ENCODE results near the gene MAN2B1. TPM values are rescaled to one million over a fixed set of nuclear protein-coding genes. Genes with fewer than 3 reads are reported as not detected.

MAN2B1 gene
- total and polyA plus RNA-seq, 2 of the 8 experiments (the other 6 are each of a cell fraction or from before 2014, with no cell fraction given) = 55.3 to 76.3 TPM

DNA sequence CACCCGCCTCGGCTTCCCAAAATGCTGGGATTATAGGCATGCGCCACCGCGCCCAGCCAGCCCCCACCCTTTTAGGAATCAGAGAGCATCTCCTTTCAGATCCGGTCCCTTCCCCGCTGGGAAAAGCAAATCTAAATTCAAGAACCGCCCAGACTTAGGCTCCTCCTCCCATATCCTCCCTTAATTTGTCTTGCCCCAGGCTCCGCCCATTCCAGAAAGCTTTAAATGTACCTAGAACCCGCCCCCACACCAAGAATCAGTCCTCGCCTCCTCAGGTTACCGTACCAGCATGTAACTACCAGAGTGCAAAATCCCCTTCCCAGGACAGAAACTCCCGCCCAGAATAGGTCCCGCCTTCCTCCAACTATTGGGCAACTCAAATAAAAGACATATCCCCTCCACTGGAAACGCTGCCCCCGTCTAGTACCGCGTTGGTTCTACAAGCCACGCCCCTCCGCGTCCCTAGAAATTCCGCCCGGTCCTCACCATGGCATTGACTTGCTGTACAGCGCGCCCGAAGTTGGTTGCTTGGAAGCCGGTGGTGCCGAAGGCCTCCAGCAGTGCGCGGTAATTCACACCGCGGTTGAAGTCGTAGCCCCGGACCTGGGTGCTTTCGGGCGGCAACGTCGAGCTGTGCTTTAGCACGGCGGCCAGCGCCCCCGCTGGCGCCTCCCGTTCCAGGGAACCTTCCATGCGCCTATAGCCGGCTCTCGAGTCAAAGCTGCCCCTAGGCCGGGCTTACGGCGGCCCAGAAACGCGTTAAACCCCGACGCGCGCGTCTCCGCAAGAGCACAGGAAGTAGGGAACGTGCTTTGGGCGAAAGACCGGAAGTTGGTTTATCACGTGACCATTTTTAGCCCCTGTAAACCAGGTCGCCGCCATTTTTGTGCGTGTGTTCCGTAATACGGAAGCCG lies 14.8 kb upstream of the MAN2B1 start, which contains the start of gene DHPS (continued):
- TF ChIP-seq CTCF (IDR thresholded peaks at IDR 0.05; ENCODE audit: control extremely low read depth in 1 of 3, insufficient read depth in 1 of 3, low read depth in 1 of 3, low read length in 3 of 3) = no peak
- TF ChIP-seq JUND (IDR thresholded peaks at IDR 0.05; ENCODE audit: low read length) = peak; percentile 57; the same call in 1 of the 2 replicates
- TF ChIP-seq BRCA1 (IDR thresholded peaks at IDR 0.05; ENCODE audit: low read depth, low read length) = peak; percentile 28
- TF ChIP-seq, protein P1, sequence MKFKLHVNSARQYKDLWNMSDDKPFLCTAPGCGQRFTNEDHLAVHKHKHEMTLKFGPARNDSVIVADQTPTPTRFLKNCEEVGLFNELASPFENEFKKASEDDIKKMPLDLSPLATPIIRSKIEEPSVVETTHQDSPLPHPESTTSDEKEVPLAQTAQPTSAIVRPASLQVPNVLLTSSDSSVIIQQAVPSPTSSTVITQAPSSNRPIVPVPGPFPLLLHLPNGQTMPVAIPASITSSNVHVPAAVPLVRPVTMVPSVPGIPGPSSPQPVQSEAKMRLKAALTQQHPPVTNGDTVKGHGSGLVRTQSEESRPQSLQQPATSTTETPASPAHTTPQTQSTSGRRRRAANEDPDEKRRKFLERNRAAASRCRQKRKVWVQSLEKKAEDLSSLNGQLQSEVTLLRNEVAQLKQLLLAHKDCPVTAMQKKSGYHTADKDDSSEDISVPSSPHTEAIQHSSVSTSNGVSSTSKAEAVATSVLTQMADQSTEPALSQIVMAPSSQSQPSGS (IDR thresholded peaks at IDR 0.05; ENCODE audit: low read length) = no peak
- TF ChIP-seq CBX8 (IDR thresholded peaks at IDR 0.05; ENCODE audit: borderline replicate concordance, low read depth, low read length) = no peak
- no peak for TF ChIP-seq FOSL1 (IDR thresholded peaks at IDR 0.05; ENCODE audit: insufficient read depth, low read depth, low read length)
- TF ChIP-seq RFX5 (IDR thresholded peaks at IDR 0.05; ENCODE audit: borderline replicate concordance, low read depth, low read length) = no peak
- no peak for TF ChIP-seq HDAC6 (IDR thresholded peaks at IDR 0.05; ENCODE audit: low read depth, low read length)
- TF ChIP-seq TBP (IDR thresholded peaks at IDR 0.05; ENCODE audit: low read depth, low read length) = peak; percentile 80
- TF ChIP-seq POLR2AphosphoS5 (IDR thresholded peaks at IDR 0.05; ENCODE audit: low read depth, low read length) = peak; percentile 97
- no peak for TF ChIP-seq ZNF274 (IDR thresholded peaks at IDR 0.05; ENCODE audit: borderline replicate concordance, extremely low read depth, low read length)
- TF ChIP-seq RAD21 (IDR thresholded peaks at IDR 0.05 in 1 of 2, conservative IDR thresholded peaks at IDR 0.05 in 1 of 2; ENCODE audit: low read depth in 2 of 2, low read length in 2 of 2) = no peak
- no peak; the same call in 1 of the 2 replicates for TF ChIP-seq CHD2 (IDR thresholded peaks at IDR 0.05; ENCODE audit: low read length)
- TF ChIP-seq NANOG (IDR thresholded peaks at IDR 0.05; ENCODE audit: insufficient read depth, low read depth, low read length, poor library complexity, severe bottlenecking) = no peak
- no peak for TF ChIP-seq HDAC2 (IDR thresholded peaks at IDR 0.05; ENCODE audit: borderline replicate concordance in 1 of 2, low read depth in 2 of 2, low read length in 2 of 2)
- TF ChIP-seq EZH2 (IDR thresholded peaks at IDR 0.05; ENCODE audit: low read depth, low read length, severe bottlenecking) = no peak
- TF ChIP-seq EGR1 (IDR thresholded peaks at IDR 0.05; ENCODE audit: borderline replicate concordance, low read depth, low read length) = 0 out of 2 replicates have a peak, but pooled peaks have one; percentile 8
- TF ChIP-seq NRF1 (IDR thresholded peaks at IDR 0.05; ENCODE audit: low read depth, low read length) = no peak
